Activated CD8-positive, alpha-beta T cell treated with anti-CD3 and anti-CD28 coated beads, Interleukin-2, amount 10 ng/mL, durations not matched to agents 7 days and 5 days (primary cell): ENCODE results near the gene PIP4K2C. TPM values are rescaled to one million over a fixed set of nuclear protein-coding genes. Genes with fewer than 3 reads are reported as not detected.
"Not testable (repeated sequence)": the region's sequence is repeated elsewhere in the genome, so short reads cannot be mapped to it uniquely, and the experiment has no call there.

Source experiments
- ATAC-seq: fragments of 150-1000 bp; cut with Tn5 transposase; one replicate; pipeline ENCODE4 v1.10.0; 2021; ENCODE audit warnings: moderate library complexity
- CTCF ChIA-PET: fragments of 350-600 bp; sonication (Branson Sonifier 250); formaldehyde crosslinking; loops from one replicate; lab custom pipeline; 2021; ENCODE audit warnings: antibody characterized with exemption; lab: Charles Lee
- POLR2A ChIA-PET: fragments of 350-600 bp; sonication (Branson Sonifier 250); formaldehyde crosslinking; loops from one replicate; lab custom pipeline; 2021; ENCODE audit warnings: antibody characterized with exemption; lab: Charles Lee
- DNase-seq: peaks from one replicate; pipeline ENCODE4 v3.0.0-alpha.2; 2020
- H3K27ac Mint-ChIP-seq: one replicate; pipeline ENCODE4 v1.8.0; 2021; ENCODE audit warnings: mild to moderate bottlenecking, mixed read lengths
- H3K27me3 Mint-ChIP-seq: one replicate; pipeline ENCODE4 v1.8.0; 2021; ENCODE audit warnings: low read depth, mixed read lengths
- H3K36me3 Mint-ChIP-seq: one replicate; pipeline ENCODE4 v1.8.0; 2021; ENCODE audit warnings: low read depth, mixed read lengths
- H3K4me1 Mint-ChIP-seq: one replicate; pipeline ENCODE4 v1.8.0; 2021; ENCODE audit warnings: low read depth, mixed read lengths
- H3K4me3 Mint-ChIP-seq: one replicate; pipeline ENCODE4 v1.8.0; 2021; ENCODE audit warnings: mild to moderate bottlenecking, mixed read lengths
- H3K9me3 Mint-ChIP-seq: one replicate; pipeline ENCODE4 v1.8.0; 2022; ENCODE audit warnings: mixed read lengths; ENCODE audit not compliant: insufficient read depth
- total RNA-seq, 2 experiments: library from RNA; stranded (reverse); gene quantifications; one replicate each; pipeline ENCODE4 v1.2.3, GENCODE V29; 2021

PIP4K2C gene
- total RNA-seq, 2 experiments from 2014 or later, result 16.8 to 17.9 TPM

DNA sequence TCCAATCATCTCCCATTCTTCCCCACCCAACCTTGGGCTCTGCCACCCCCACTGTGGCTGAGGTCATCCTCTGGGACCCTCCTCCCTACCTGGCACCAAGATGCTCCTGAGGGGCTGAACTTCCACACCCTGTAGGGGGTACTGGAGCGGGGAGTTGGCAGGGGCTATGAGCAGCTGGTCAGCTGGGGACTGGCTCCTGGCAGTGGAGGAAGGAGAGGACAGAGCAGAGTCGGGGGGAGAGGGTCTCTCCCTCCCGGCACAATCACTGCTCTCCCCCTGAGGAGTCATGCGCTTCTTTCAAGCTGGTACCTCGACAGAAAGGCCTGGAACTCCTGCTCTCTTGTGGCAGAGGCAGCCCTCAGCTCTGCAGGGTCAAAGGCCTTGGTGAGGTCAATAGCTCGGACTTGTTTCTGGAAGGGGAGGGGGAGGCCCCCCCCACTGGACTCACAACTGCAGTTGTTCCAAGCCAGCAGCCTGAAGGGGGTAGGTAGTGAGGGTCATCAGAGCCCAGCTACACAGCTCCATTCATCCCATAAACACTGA, 40.0 kb downstream of the PIP4K2C start:
- POLR2A ChIA-PET, result no interaction called here
- Mint-ChIP-seq H3K4me1 (peaks cover 18% of the 10 kb centered on the region), H3K27me3 (peaks cover 73% of the 10 kb centered on the region), H3K4me3 (no peak overlapping the region), H3K9me3 (no peaks in the 10 kb centered on the region), H3K36me3 (no peaks in the 10 kb centered on the region), H3K27ac (no peak overlapping the region)
- CTCF ChIA-PET, result interaction anchor here (1.0 to 1.5 kb wide), 4 partner anchors 9 to 110 kb away, joined by 3 to 7 read pairs (median 4); partner anchors contain the start of gene OS9
- no peak for DNase-seq
- no peak for ATAC-seq

DNA sequence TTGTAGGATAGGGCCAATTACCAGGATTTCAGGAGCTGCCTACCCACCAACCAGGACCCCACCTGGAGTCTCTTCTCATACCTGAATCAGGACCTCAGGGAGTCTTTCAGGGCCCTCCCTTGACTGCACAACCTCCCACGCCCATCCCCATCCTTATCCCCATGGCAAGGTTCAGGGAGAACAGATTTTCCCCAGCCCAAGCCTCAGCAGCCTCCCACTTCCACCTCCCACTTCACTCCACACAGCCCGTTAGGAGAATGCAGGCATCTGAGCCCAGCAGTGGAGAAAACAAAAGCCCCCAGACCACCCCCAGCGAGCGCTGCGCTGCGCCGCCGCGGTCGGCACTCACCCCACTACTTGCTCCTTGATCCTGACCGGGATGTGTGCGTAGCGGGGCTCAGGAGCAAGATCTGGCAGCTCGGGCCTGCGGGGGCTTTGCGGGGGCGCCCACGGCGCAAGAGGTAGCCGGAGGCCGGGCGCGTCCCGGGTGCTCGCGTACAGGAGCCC, 40.6 kb downstream of the PIP4K2C start:
- Mint-ChIP-seq H3K9me3 (no peaks in the 10 kb centered on the region), H3K4me1 (peaks cover 18% of the 10 kb centered on the region), H3K36me3 (no peaks in the 10 kb centered on the region), H3K27ac (no peak overlapping the region), H3K27me3 (peaks cover 67% of the 10 kb centered on the region), H3K4me3 (peak overlapping the region; percentile 36)
- ATAC-seq (no peak), DNase-seq (no peak)
- ChIA-PET POLR2A (no interaction called here), CTCF (interaction anchor here (1.0 to 1.5 kb wide), 2 partner anchors 11 to 173 kb away, joined by 3 to 7 read pairs; no protein-coding TSS in a partner anchor)

DNA sequence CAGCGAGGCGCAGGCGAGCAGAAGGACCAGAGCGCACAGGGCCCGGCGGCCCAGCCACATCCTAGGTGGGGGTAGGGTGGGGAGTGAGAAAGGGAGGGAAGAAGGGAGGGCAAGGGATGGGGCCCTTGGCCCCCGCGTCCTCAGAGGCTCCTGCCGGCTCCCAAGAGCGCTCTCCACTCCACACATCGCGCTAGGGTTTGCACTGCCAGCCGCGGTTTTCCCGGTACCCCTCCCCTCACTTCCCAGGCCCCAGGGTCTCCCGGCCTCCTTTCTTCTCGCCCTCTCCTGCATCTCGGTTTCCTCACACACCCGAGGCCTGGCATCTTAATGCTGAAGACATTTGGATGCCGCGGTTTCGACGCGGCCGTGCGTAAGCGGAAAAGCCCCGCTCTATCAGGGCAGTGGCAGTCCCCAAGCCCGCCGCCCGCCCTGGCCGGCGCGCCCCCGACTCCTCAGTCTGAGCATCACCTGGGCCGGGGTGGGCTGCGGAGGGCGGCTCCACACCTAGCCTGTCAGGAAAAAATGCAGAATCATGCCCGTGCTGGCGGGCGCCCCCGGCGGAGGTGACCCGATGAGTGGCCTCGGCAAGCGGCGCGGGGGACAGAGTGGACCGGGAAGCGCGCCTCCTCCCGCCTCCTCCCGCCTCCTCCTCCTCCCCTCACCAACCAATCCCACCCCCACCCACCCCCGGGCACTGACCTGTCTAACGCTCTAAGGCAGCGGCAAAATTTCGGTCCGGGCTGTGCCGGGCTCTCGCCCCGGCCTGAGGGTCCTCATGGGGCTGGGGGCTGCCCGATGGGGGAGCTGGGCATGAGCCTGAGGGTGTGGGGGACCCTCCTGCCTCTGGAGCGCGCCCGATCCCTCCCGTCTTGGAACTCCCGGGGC, 41.3 kb downstream of the PIP4K2C start:
- CTCF ChIA-PET, result interaction anchor here (0.6 to 3.0 kb wide), 11 partner anchors 10 to 173 kb away, joined by 3 to 32 read pairs (median 4); no protein-coding TSS in a partner anchor
- DNase-seq (peak; percentile 37), ATAC-seq (peak; percentile 28)
- POLR2A ChIA-PET, result no interaction called here
- H3K36me3 Mint-ChIP-seq, result no peaks in the 10 kb centered on the region
- H3K27ac Mint-ChIP-seq, result no peak overlapping the region
- H3K9me3 Mint-ChIP-seq, result no peaks in the 10 kb centered on the region
- peak overlapping the region; percentile 50 for H3K4me3 Mint-ChIP-seq
- H3K27me3 Mint-ChIP-seq, result peaks cover 60% of the 10 kb centered on the region
- peaks cover 18% of the 10 kb centered on the region for H3K4me1 Mint-ChIP-seq

GRCh38 chr12:57632958-57633840, 42.2 kb downstream of the PIP4K2C start, which contains the start of gene B4GALNT1:
Gene B4GALNT1, minus strand, starts transcription at chr12:57633201. Its CDS starts 1,069 bp downstream, at chr12:57632132.
- no peak within 1 kb of the TSS for H3K27ac Mint-ChIP-seq
- peak within 1 kb of the TSS; percentile 50 for H3K4me3 Mint-ChIP-seq
- H3K4me1 Mint-ChIP-seq, result peaks cover 13% of the 10 kb centered on the region
- H3K9me3 Mint-ChIP-seq, result no peaks in the 10 kb centered on the region
- ChIA-PET POLR2A (no interaction called here), CTCF (interaction anchor here (0.6 to 3.0 kb wide), 13 partner anchors 9 to 174 kb away, joined by 3 to 32 read pairs (median 4); no protein-coding TSS in a partner anchor)
- DNase-seq (peak; percentile 65), ATAC-seq (peak; percentile 80)
- peaks cover 53% of the 10 kb centered on the region for H3K27me3 Mint-ChIP-seq
- no peaks in the 10 kb centered on the region for H3K36me3 Mint-ChIP-seq

GRCh38 chr12:57636731-57637130, 45.7 kb downstream of the PIP4K2C start:
- peaks cover 39% of the 10 kb centered on the region for H3K27me3 Mint-ChIP-seq
- not testable (repeated sequence) for ATAC-seq, H3K4me1 Mint-ChIP-seq, H3K4me3 Mint-ChIP-seq, DNase-seq, H3K27ac Mint-ChIP-seq, H3K36me3 Mint-ChIP-seq, H3K9me3 Mint-ChIP-seq
- ChIA-PET POLR2A (interaction anchor here (0.6 to 0.7 kb wide), 2 partner anchors 50 to 87 kb away, joined by 3 read pairs; no protein-coding TSS in a partner anchor), CTCF (interaction anchor here (0.6 to 4.4 kb wide), 4 partner anchors 28 to 160 kb away, joined by 3 to 26 read pairs (median 3); no protein-coding TSS in a partner anchor)

- ChIA-PET POLR2A (no interaction called here), CTCF (interaction anchor here (0.6 to 4.4 kb wide), 7 partner anchors 10 to 179 kb away, joined by 3 to 26 read pairs (median 4); no protein-coding TSS in a partner anchor)
- no peak overlapping the region for H3K27ac Mint-ChIP-seq
- H3K36me3 Mint-ChIP-seq, result no peaks in the 10 kb centered on the region
- no peak for DNase-seq
- H3K4me1 Mint-ChIP-seq, result peaks cover 6% of the 10 kb centered on the region
- ATAC-seq, result no peak
- peaks cover 39% of the 10 kb centered on the region for H3K27me3 Mint-ChIP-seq
- no peaks in the 10 kb centered on the region for H3K9me3 Mint-ChIP-seq
- no peak overlapping the region for H3K4me3 Mint-ChIP-seq
These were observed 46.4 kb downstream of the PIP4K2C start for GRCh38 chr12:57637364-57637763.

DNA sequence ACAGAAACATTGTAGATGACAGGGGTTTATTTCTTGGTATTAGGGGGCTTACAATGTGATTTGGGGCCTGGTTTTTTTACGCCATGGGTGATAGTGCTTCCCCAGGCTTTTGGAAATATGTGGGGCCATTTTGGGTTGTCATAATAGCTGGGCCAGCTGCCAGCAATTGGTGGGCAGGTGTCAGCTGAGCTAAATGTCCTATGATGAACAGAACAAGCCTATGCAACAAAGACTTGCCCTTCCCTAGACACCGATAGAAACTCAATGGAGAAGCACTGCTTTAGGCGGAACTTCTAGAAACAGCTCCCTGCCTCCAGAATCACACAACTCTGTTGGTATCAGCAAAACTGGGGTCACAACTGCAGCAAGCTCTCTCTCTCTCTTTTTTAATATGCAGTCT, 47.1 kb downstream of the PIP4K2C start:
- Mint-ChIP-seq H3K9me3 (no peaks in the 10 kb centered on the region), H3K27ac (no peak overlapping the region), H3K4me3 (no peak overlapping the region), H3K4me1 (peaks cover 6% of the 10 kb centered on the region), H3K36me3 (no peaks in the 10 kb centered on the region), H3K27me3 (peaks cover 38% of the 10 kb centered on the region)
- ChIA-PET POLR2A (interaction anchor here (0.6 kb wide), 1 partner anchor 83 kb away, joined by 3 read pairs; no protein-coding TSS in a partner anchor), CTCF (interaction anchor here (1.0 to 4.4 kb wide), 5 partner anchors 11 to 179 kb away, joined by 3 to 26 read pairs (median 5); no protein-coding TSS in a partner anchor)
- DNase-seq (no peak), ATAC-seq (no peak)

DNA sequence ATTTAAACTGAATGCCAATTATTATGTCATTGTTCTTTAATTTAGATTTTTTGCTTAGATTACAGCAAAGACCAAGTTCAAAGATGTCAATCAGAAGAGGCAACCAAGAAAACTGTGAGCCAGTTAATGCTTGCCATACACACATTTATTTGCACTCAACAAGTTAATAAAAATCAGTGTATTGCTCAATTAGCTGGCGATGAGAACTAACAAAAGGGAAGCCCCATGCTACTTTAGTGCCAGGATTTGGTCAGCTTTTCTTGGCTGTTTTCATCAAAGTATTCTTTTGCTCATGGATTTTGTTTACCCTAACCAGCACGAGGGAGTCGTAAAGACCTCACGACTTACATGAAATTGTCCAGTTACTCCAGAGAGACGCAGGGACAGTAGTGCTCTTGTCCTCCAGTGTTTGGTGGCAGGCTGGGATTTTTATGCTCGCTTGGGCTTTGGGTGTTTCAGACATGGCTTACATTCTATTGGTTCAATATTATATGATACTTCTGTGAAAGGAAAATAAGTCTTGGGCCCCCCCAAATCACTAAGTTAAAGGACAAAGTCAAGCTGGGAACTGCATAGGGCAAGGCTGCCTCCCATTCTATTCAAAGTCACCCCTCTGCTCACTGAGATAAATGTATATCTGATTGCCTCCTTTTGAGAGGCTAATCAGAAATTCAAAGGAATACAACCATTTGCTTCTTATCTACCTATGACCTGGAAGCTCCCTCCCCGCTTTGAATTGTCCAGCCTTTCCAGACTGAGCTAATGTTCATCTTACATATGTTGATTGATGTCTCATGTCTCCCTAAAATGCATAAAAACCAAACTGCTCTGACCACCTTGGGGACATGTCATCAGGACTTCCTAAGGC, 49.4 kb downstream of the PIP4K2C start:
- no peak overlapping the region for H3K4me3 Mint-ChIP-seq
- DNase-seq (no peak), ATAC-seq (no peak)
- no peak overlapping the region for H3K27ac Mint-ChIP-seq
- H3K9me3 Mint-ChIP-seq, result peaks cover 4% of the 10 kb centered on the region
- H3K36me3 Mint-ChIP-seq, result no peaks in the 10 kb centered on the region
- H3K4me1 Mint-ChIP-seq, result no peaks in the 10 kb centered on the region
- ChIA-PET POLR2A (no interaction called here), CTCF (interaction anchor here (4.4 kb wide), 1 partner anchor 57 kb away, joined by 26 read pairs; no protein-coding TSS in a partner anchor)
- H3K27me3 Mint-ChIP-seq, result peaks cover 24% of the 10 kb centered on the region

- ChIA-PET POLR2A (interaction anchor here (0.9 kb wide), 1 partner anchor 14 kb away, joined by 4 read pairs; no protein-coding TSS in a partner anchor), CTCF (interaction anchor here (2.1 kb wide), 1 partner anchor 9 kb away, joined by 8 read pairs; the partner anchor contains the start of gene B4GALNT1)
- Mint-ChIP-seq H3K36me3 (no peaks in the 10 kb centered on the region), H3K4me3 (no peak overlapping the region), H3K9me3 (peaks cover 4% of the 10 kb centered on the region), H3K4me1 (no peaks in the 10 kb centered on the region), H3K27ac (no peak overlapping the region), H3K27me3 (peaks cover 22% of the 10 kb centered on the region)
- no peak for DNase-seq
- ATAC-seq, result no peak
These were observed 50.9 kb downstream of the PIP4K2C start for GRCh38 chr12:57641699-57642442.
